Measurements from ENCODE around the gene B4GALT4. TPM values are rescaled to one million over a fixed set of nuclear protein-coding genes. Genes with fewer than 3 reads are reported as not detected.
"Not testable (repeated sequence)": the region's sequence is repeated elsewhere in the genome, so short reads cannot be mapped to it uniquely, and the experiment has no call there.

Gene B4GALT4
- total RNA-seq, 1 donor, result 28.2 TPM

- H2AFZ ChIP-seq (ENCODE audit: low read length), result no peak overlapping the region
- H3K4me3 ChIP-seq (ENCODE audit: insufficient read depth, low read length), result no peak overlapping the region
- H3K79me2 ChIP-seq (ENCODE audit: insufficient read depth, low read length), result no peaks in the 10 kb centered on the region
- no peak for DNase-seq (ENCODE audit: insufficient read length, low spot score, missing footprints)
- no peak overlapping the region for H3K4me2 ChIP-seq (ENCODE audit: insufficient read depth, low read length)
- no peaks in the 10 kb centered on the region for H3K9me3 ChIP-seq (ENCODE audit: low read depth, low read length)
- TF ChIP-seq, protein P1, sequence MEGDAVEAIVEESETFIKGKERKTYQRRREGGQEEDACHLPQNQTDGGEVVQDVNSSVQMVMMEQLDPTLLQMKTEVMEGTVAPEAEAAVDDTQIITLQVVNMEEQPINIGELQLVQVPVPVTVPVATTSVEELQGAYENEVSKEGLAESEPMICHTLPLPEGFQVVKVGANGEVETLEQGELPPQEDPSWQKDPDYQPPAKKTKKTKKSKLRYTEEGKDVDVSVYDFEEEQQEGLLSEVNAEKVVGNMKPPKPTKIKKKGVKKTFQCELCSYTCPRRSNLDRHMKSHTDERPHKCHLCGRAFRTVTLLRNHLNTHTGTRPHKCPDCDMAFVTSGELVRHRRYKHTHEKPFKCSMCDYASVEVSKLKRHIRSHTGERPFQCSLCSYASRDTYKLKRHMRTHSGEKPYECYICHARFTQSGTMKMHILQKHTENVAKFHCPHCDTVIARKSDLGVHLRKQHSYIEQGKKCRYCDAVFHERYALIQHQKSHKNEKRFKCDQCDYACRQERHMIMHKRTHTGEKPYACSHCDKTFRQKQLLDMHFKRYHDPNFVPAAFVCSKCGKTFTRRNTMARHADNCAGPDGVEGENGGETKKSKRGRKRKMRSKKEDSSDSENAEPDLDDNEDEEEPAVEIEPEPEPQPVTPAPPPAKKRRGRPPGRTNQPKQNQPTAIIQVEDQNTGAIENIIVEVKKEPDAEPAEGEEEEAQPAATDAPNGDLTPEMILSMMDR (IDR thresholded peaks at IDR 0.05; ENCODE audit: extremely low read depth, low read depth, low read length), result no peak
- H3K27ac ChIP-seq (ENCODE audit: low read depth, low read length), result no peak overlapping the region
- no peaks in the 10 kb centered on the region for H3K36me3 ChIP-seq (ENCODE audit: insufficient read depth, low read length)
- no peaks in the 10 kb centered on the region for H4K20me1 ChIP-seq (ENCODE audit: insufficient read depth, low read length)
- no peaks in the 10 kb centered on the region for H3K27me3 ChIP-seq (ENCODE audit: insufficient read depth, low read length)
- H3K4me1 ChIP-seq (ENCODE audit: insufficient read depth, low read length), result no peaks in the 10 kb centered on the region
Observed at GRCh38 chr3:119257111-119257510, 16.4 kb upstream of the B4GALT4 start.

DNA sequence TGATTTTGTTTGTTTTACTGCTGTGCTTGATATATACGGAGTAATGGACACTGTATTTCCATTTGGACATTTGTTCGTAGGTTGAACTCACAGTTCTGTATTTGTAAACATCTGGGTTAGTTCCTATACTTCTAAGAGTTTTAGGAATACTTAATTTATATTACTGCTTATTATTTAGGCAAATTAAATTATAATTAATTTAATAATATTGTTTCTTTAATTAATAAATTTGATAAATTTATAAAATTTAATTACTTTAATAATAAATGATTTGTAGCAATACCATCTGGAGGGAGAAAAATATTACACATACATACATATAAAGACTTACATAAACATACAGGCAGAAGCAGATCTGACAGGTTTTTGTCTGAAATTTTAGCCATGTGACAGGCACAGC lies 14.5 kb upstream of the B4GALT4 start:
- Histone ChIP-seq H3K9me3 (ENCODE audit: low read depth, low read length) (no peaks in the 10 kb centered on the region), H3K4me1 (ENCODE audit: insufficient read depth, low read length) (no peaks in the 10 kb centered on the region), H3K27ac (ENCODE audit: low read depth, low read length) (no peak overlapping the region), H3K79me2 (ENCODE audit: insufficient read depth, low read length) (no peaks in the 10 kb centered on the region), H3K36me3 (ENCODE audit: insufficient read depth, low read length) (no peaks in the 10 kb centered on the region), H3K4me2 (ENCODE audit: insufficient read depth, low read length) (no peak overlapping the region), H2AFZ (ENCODE audit: low read length) (no peak overlapping the region), H3K27me3 (ENCODE audit: insufficient read depth, low read length) (no peaks in the 10 kb centered on the region), H3K4me3 (ENCODE audit: insufficient read depth, low read length) (no peak overlapping the region), H4K20me1 (ENCODE audit: insufficient read depth, low read length) (no peaks in the 10 kb centered on the region)
- TF ChIP-seq, protein P1 (IDR thresholded peaks at IDR 0.05; ENCODE audit: extremely low read depth, low read depth, low read length), result no peak
- no peak for DNase-seq (ENCODE audit: insufficient read length, low spot score, missing footprints)

GRCh38 chr3:119245778-119246177 lies 5.1 kb upstream of the B4GALT4 start:
- Histone ChIP-seq H3K27me3 (ENCODE audit: insufficient read depth, low read length) (no peaks in the 10 kb centered on the region), H3K4me2 (ENCODE audit: insufficient read depth, low read length) (no peak overlapping the region), H4K20me1 (ENCODE audit: insufficient read depth, low read length) (no peaks in the 10 kb centered on the region), H2AFZ (ENCODE audit: low read length) (no peak overlapping the region), H3K79me2 (ENCODE audit: insufficient read depth, low read length) (no peaks in the 10 kb centered on the region), H3K4me1 (ENCODE audit: insufficient read depth, low read length) (peaks cover 6% of the 10 kb centered on the region), H3K36me3 (ENCODE audit: insufficient read depth, low read length) (no peaks in the 10 kb centered on the region), H3K4me3 (ENCODE audit: insufficient read depth, low read length) (no peak overlapping the region), H3K9me3 (ENCODE audit: low read depth, low read length) (no peaks in the 10 kb centered on the region), H3K27ac (ENCODE audit: low read depth, low read length) (no peak overlapping the region)
- no peak for DNase-seq (ENCODE audit: insufficient read length, low spot score, missing footprints)
- TF ChIP-seq, protein P1 (IDR thresholded peaks at IDR 0.05; ENCODE audit: extremely low read depth, low read depth, low read length), result no peak

DNA sequence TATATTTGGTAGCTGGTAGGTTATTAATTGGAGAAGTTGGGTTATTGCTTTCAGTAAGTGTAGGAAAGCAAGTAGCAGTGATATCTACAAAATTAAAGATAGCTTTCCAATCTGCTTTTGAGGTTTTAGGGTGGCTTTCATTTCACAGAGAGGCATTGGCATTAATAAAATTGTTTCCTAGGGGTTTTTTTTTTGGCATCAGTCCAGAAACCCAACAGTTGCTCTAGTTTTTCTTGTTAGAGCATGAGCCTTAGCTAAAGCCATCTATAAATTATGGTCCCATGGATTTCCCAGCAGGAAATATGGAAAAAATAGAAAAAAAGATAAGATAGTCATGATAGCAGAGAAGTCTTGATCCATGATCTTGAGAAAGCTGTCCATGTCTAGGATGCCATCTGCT lies 3.0 kb upstream of the B4GALT4 start:
- TF ChIP-seq, protein P1 (IDR thresholded peaks at IDR 0.05; ENCODE audit: extremely low read depth, low read depth, low read length), result no peak

GRCh38 chr3:119243058-119243529 lies 2.4 kb upstream of the B4GALT4 start:
- H2AFZ ChIP-seq (ENCODE audit: low read length); H3K36me3 ChIP-seq (ENCODE audit: insufficient read depth, low read length); H3K4me3 ChIP-seq (ENCODE audit: insufficient read depth, low read length); H3K4me2 ChIP-seq (ENCODE audit: insufficient read depth, low read length); H3K27ac ChIP-seq (ENCODE audit: low read depth, low read length); H4K20me1 ChIP-seq (ENCODE audit: insufficient read depth, low read length); H3K9me3 ChIP-seq (ENCODE audit: low read depth, low read length); H3K27me3 ChIP-seq (ENCODE audit: insufficient read depth, low read length); DNase-seq (ENCODE audit: insufficient read length, low spot score, missing footprints): not testable (repeated sequence)
- peaks cover 20% of the 10 kb centered on the region for H3K79me2 ChIP-seq (ENCODE audit: insufficient read depth, low read length)
- peaks cover 24% of the 10 kb centered on the region for H3K4me1 ChIP-seq (ENCODE audit: insufficient read depth, low read length)

More for the DNA sequence above, 3.0 kb upstream of the B4GALT4 start:
- no peaks in the 10 kb centered on the region for H3K9me3 ChIP-seq (ENCODE audit: low read depth, low read length)
- peaks cover 22% of the 10 kb centered on the region for H3K4me1 ChIP-seq (ENCODE audit: insufficient read depth, low read length)
- H3K4me2 ChIP-seq (ENCODE audit: insufficient read depth, low read length), result no peak overlapping the region
- no peak overlapping the region for H3K27ac ChIP-seq (ENCODE audit: low read depth, low read length)
- H3K79me2 ChIP-seq (ENCODE audit: insufficient read depth, low read length), result peaks cover 17% of the 10 kb centered on the region
- no peak for DNase-seq (ENCODE audit: insufficient read length, low spot score, missing footprints)
- no peaks in the 10 kb centered on the region for H3K27me3 ChIP-seq (ENCODE audit: insufficient read depth, low read length)
- H4K20me1 ChIP-seq (ENCODE audit: insufficient read depth, low read length), result no peaks in the 10 kb centered on the region
- no peak overlapping the region for H2AFZ ChIP-seq (ENCODE audit: low read length)
- no peaks in the 10 kb centered on the region for H3K36me3 ChIP-seq (ENCODE audit: insufficient read depth, low read length)
- no peak overlapping the region for H3K4me3 ChIP-seq (ENCODE audit: insufficient read depth, low read length)

DNA sequence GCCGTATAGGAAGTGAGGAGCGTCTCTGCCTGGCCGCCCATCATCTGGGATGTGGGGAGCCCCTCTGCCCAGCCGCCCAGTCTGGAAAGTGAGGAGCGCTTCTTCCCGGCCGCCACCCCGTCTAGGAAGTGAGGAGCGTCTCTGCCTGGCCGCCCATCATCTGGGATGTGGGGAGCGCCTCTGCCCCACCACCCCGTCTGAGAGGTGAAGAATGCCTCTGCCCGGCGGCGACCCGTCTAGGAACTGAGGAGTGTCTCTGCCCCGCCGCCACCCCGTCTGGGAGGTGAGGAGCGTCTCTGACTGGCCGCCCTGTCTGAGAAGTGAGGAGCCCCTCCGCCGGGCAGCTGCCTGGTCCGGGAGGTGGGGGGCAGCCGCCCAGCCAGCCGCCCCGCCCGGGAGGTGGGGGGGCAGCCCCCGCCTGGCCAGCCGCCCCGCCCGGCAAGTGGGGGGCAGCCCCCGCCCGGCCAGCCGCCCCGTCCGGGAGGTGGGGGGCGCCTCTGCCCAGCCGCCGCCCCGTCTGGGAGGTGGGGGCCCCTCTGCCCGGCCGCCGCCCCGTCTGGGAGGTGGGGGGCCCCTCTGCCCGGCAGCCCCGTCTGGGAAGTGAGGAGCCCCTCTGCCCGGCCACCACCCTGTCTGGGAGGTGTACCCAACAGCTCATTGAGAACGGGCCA lies 1.8 kb upstream of the B4GALT4 start:
- H4K20me1 ChIP-seq (ENCODE audit: insufficient read depth, low read length); H3K27me3 ChIP-seq (ENCODE audit: insufficient read depth, low read length); H3K36me3 ChIP-seq (ENCODE audit: insufficient read depth, low read length); H3K4me2 ChIP-seq (ENCODE audit: insufficient read depth, low read length); H3K9me3 ChIP-seq (ENCODE audit: low read depth, low read length); H3K27ac ChIP-seq (ENCODE audit: low read depth, low read length); H3K4me3 ChIP-seq (ENCODE audit: insufficient read depth, low read length); H2AFZ ChIP-seq (ENCODE audit: low read length); DNase-seq (ENCODE audit: insufficient read length, low spot score, missing footprints): not testable (repeated sequence)
- H3K4me1 ChIP-seq (ENCODE audit: insufficient read depth, low read length), result peaks cover 24% of the 10 kb centered on the region
- H3K79me2 ChIP-seq (ENCODE audit: insufficient read depth, low read length), result peaks cover 20% of the 10 kb centered on the region
